HepG2 (cell line): ENCODE measurements around the gene PDLIM4. TPM values are rescaled to one million over a fixed set of nuclear protein-coding genes. Genes with fewer than 3 reads are reported as not detected.

Experiments used
- DZIP1 ChIP-seq: sonication (generic); formaldehyde crosslinking; IDR thresholded peaks from 2 replicates; pipeline ENCODE4 v1.5.0; 2020; ENCODE audit warnings: mild to moderate bottlenecking, missing genetic modification reagents
- GABPB1 ChIP-seq: IDR thresholded peaks from 2 replicates; pipeline ENCODE4 v1.6.1; 2016; ENCODE audit warnings: mild to moderate bottlenecking, missing genetic modification reagents, moderate library complexity, missing compliant biosample characterization
- KDM2A ChIP-seq: sonication (generic); formaldehyde crosslinking; IDR thresholded peaks from 2 replicates; pipeline ENCODE4 v1.4.0; 2020; ENCODE audit warnings: low read depth, missing genetic modification reagents, borderline replicate concordance
- MAFG ChIP-seq: sonication (generic); formaldehyde crosslinking; IDR thresholded peaks from 2 replicates; pipeline ENCODE4 v1.5.1; 2020; ENCODE audit warnings: mild to moderate bottlenecking, missing genetic modification reagents
- MXD3 ChIP-seq: IDR thresholded peaks from 2 replicates; pipeline ENCODE4 v1.6.1; 2016; ENCODE audit warnings: mild to moderate bottlenecking, missing biosample characterization, missing genetic modification reagents
- MYC ChIP-seq: sonication (generic); formaldehyde crosslinking; IDR thresholded peaks from 2 replicates; pipeline ENCODE4 v1.9.0; 2021; ENCODE audit warnings: missing genetic modification reagents, borderline replicate concordance
- NR2C2 ChIP-seq: sonication (generic); formaldehyde crosslinking; IDR thresholded peaks from 2 replicates; pipeline ENCODE4 v1.4.0; 2020; ENCODE audit warnings: missing genetic modification reagents, mild to moderate bottlenecking, moderate library complexity, borderline replicate concordance
- PHF8 ChIP-seq: sonication (generic); formaldehyde crosslinking; IDR thresholded peaks from 2 replicates; pipeline ENCODE4 v1.5.0; 2020; ENCODE audit warnings: missing genetic modification reagents
- POLR2A ChIP-seq, 2 experiments: IDR thresholded peaks; 2 replicates each; pipeline ENCODE4 v1.6.1; 2011; ENCODE audit warnings: low read depth in 2 of 2, low read length in 2 of 2, mild to moderate bottlenecking in 1 of 2, moderate library complexity in 1 of 2; ENCODE audit not compliant: insufficient read depth in 1 of 2
- POLR2G ChIP-seq: fragments of 200-400 bp; formaldehyde crosslinking; IDR thresholded peaks from 2 replicates; pipeline ENCODE4 v1.6.1; 2018; ENCODE audit warnings: mild to moderate bottlenecking, low read depth, low read length, moderate library complexity
- RARA ChIP-seq: IDR thresholded peaks from 2 replicates; pipeline ENCODE4 v1.6.1; 2016; ENCODE audit warnings: missing genetic modification reagents, missing compliant biosample characterization
- TCF12 ChIP-seq, 2 experiments: fragments of 450-650 bp in 1 of 2; sonication (generic) in 1 of 2; formaldehyde crosslinking in 1 of 2; IDR thresholded peaks; 2 replicates each; pipeline versions ENCODE4 v1.6.1 to v1.8.0; 2017 to 2022; ENCODE audit warnings: antibody characterized with exemption in 1 of 2, mild to moderate bottlenecking in 1 of 2, missing genetic modification reagents in 1 of 2, moderate library complexity in 1 of 2
- TEAD2 ChIP-seq: sonication (generic); formaldehyde crosslinking; IDR thresholded peaks from 2 replicates; pipeline ENCODE4 v1.9.0; 2021; ENCODE audit warnings: missing genetic modification reagents
- ZBTB7A ChIP-seq: sonication (generic); formaldehyde crosslinking; IDR thresholded peaks from 2 replicates; pipeline ENCODE4 v1.8.0; 2022; ENCODE audit warnings: mild to moderate bottlenecking, missing genetic modification reagents
- ZNF142 ChIP-seq: sonication (generic); formaldehyde crosslinking; IDR thresholded peaks from 2 replicates; pipeline ENCODE4 v1.4.0; 2020; ENCODE audit warnings: missing genetic modification reagents
- ZNF33B ChIP-seq: sonication (generic); formaldehyde crosslinking; IDR thresholded peaks from 2 replicates; pipeline ENCODE4 v1.5.1; 2020; ENCODE audit warnings: mild to moderate bottlenecking, missing genetic modification reagents
- ZNF678 ChIP-seq: sonication (generic); formaldehyde crosslinking; IDR thresholded peaks from 2 replicates; pipeline ENCODE4 v1.4.0; 2020; ENCODE audit warnings: mild to moderate bottlenecking, missing genetic modification reagents
- ZNF772 ChIP-seq: sonication (generic); formaldehyde crosslinking; IDR thresholded peaks from 2 replicates; pipeline ENCODE4 v1.5.0; 2020; ENCODE audit warnings: mild to moderate bottlenecking, missing genetic modification reagents
- ZNF784 ChIP-seq: sonication (generic); formaldehyde crosslinking; IDR thresholded peaks from 2 replicates; pipeline ENCODE4 v1.5.1; 2020; ENCODE audit warnings: missing genetic modification reagents, mild to moderate bottlenecking, borderline replicate concordance
- polyA plus RNA-seq, 8 experiments: library from polyadenylated mRNA; depleted of rRNA in 3 of 8; stranded (reverse) in 7 of 8; unstranded in 1 of 8; fragments of >200 nt; fragmentation: Illumina TruSeq in 4 of 8; extraction: Trizol in 4 of 8; gene quantifications; 2 replicates each; pipeline versions ENCODE4 v1.2.1 to v1.2.3, GENCODE V29; 2011 to 2016; ENCODE audit warnings: low read depth in 4 of 8, missing spikeins in 1 of 8, mixed read lengths in 1 of 8; ENCODE audit not compliant: insufficient read depth in 1 of 8
- total RNA-seq, 5 experiments: library from RNA; depleted of rRNA; stranded (reverse); fragments of >200 nt; fragmentation: Illumina TruSeq; extraction: Trizol; gene quantifications; 2 replicates each; pipeline ENCODE4 v1.2.3, GENCODE V29; 2016; ENCODE audit warnings: low read depth in 1 of 5

Gene PDLIM4
- total and polyA plus RNA-seq, 2 of the 13 experiments (the other 11 are each of a cell fraction or from before 2014, with no cell fraction given), result 1.1 to 2.3 TPM

GRCh38 chr5:132227485-132228240, 29.8 kb upstream of the PDLIM4 start, which contains the start of gene P4HA2 (continued):
- TF ChIP-seq ZNF142 (CRISPR knock-in tag), result peak; percentile 91; the same call in 1 of the 2 replicates
- no peak for TF ChIP-seq TEAD2 (CRISPR knock-in tag)
- peak; percentile 74; the same call in 1 of the 2 replicates for TF ChIP-seq MXD3
- peak; percentile 45; the same call in 1 of the 2 replicates for TF ChIP-seq NR2C2 (CRISPR knock-in tag)
- TF ChIP-seq POLR2G, result peak; percentile 92
- peak; percentile 51; the same call in 1 of the 2 replicates for TF ChIP-seq GABPB1 (CRISPR knock-in tag)
- peak; percentile 86 for TF ChIP-seq PHF8 (CRISPR knock-in tag)
- peak; percentile 66; the same call in 1 of the 2 replicates for TF ChIP-seq MYC
- no peak for TF ChIP-seq TCF12 (IDR thresholded peaks at IDR 0.05)
- TF ChIP-seq TCF12 (CRISPR knock-in tag; IDR thresholded peaks at IDR 0.05), result 0 out of 2 replicates have a peak, but pooled peaks have one; percentile 14
- TF ChIP-seq POLR2A (IDR thresholded peaks at IDR 0.05; ENCODE audit: insufficient read depth in 1 of 2, low read depth in 2 of 2, low read length in 2 of 2), result peak; percentile 44 to 88; a peak in 3 of 4 replicates
- TF ChIP-seq ZNF33B (CRISPR knock-in tag), result peak; percentile 40; the same call in 1 of the 2 replicates
- 0 out of 2 replicates have a peak, but pooled peaks have one; percentile 43 for TF ChIP-seq ZBTB7A (CRISPR knock-in tag)
- TF ChIP-seq KDM2A (CRISPR knock-in tag), result 0 out of 2 replicates have a peak, but pooled peaks have one; percentile 39
- TF ChIP-seq ZNF772, result peak; percentile 75; the same call in 1 of the 2 replicates
- TF ChIP-seq RARA (CRISPR knock-in tag), result no peak
- peak; percentile 92 for TF ChIP-seq ZNF784 (CRISPR knock-in tag)
- TF ChIP-seq DZIP1, result peak; percentile 82
- TF ChIP-seq MAFG, result no peak
- TF ChIP-seq ZNF678 (CRISPR knock-in tag), result no peak
